HepG2 (cell line): ENCODE data around the gene GPT2. TPM values are rescaled to one million over a fixed set of nuclear protein-coding genes. Genes with fewer than 3 reads are reported as not detected.

Source experiments
- AHDC1 ChIP-seq: sonication (generic); formaldehyde crosslinking; IDR thresholded peaks from 2 replicates; pipeline ENCODE4 v1.5.1; 2020; ENCODE audit warnings: mild to moderate bottlenecking, missing genetic modification reagents, borderline replicate concordance
- AKAP8 ChIP-seq: sonication (generic); formaldehyde crosslinking; IDR thresholded peaks from 2 replicates; pipeline ENCODE4 v1.5.1; 2020; ENCODE audit warnings: mild to moderate bottlenecking, missing genetic modification reagents
- ESRRA ChIP-seq: sonication (generic); formaldehyde crosslinking; IDR thresholded peaks from 2 replicates; pipeline ENCODE4 v1.5.1; 2020; ENCODE audit warnings: mild to moderate bottlenecking, low read depth, missing genetic modification reagents
- KLF13 ChIP-seq: sonication (generic); formaldehyde crosslinking; IDR thresholded peaks from 2 replicates; pipeline ENCODE4 v1.4.0; 2020; ENCODE audit warnings: mild to moderate bottlenecking, missing genetic modification reagents
- ZBTB40 ChIP-seq, 2 experiments: fragments of 450-650 bp in 1 of 2; sonication (generic) in 1 of 2; formaldehyde crosslinking in 1 of 2; IDR thresholded peaks; 2 replicates each; pipeline versions ENCODE4 v1.6.1 to v1.8.0; 2016 to 2022; ENCODE audit warnings: antibody characterized with exemption in 1 of 2, mild to moderate bottlenecking in 1 of 2, missing genetic modification reagents in 1 of 2
- ZNF264 ChIP-seq: sonication (generic); formaldehyde crosslinking; IDR thresholded peaks from 2 replicates; pipeline ENCODE4 v1.4.0; 2020; ENCODE audit warnings: missing genetic modification reagents
- ZNF331 ChIP-seq: sonication (generic); formaldehyde crosslinking; IDR thresholded peaks from 2 replicates; pipeline ENCODE4 v1.4.0; 2020; ENCODE audit warnings: missing genetic modification reagents
- ZNF446 ChIP-seq: sonication (generic); formaldehyde crosslinking; IDR thresholded peaks from 2 replicates; pipeline ENCODE4 v1.5.0; 2020; ENCODE audit warnings: mild to moderate bottlenecking, missing genetic modification reagents
- ZZZ3 ChIP-seq: sonication (generic); formaldehyde crosslinking; IDR thresholded peaks from 2 replicates; pipeline ENCODE4 v1.4.0; 2020; ENCODE audit warnings: missing genetic modification reagents, mild to moderate bottlenecking, borderline replicate concordance
- polyA plus RNA-seq, 8 experiments: library from polyadenylated mRNA; depleted of rRNA in 3 of 8; stranded (reverse) in 7 of 8; unstranded in 1 of 8; fragments of >200 nt; fragmentation: Illumina TruSeq in 4 of 8; extraction: Trizol in 4 of 8; gene quantifications; 2 replicates each; pipeline versions ENCODE4 v1.2.1 to v1.2.3, GENCODE V29; 2011 to 2016; ENCODE audit warnings: low read depth in 4 of 8, missing spikeins in 1 of 8, mixed read lengths in 1 of 8; ENCODE audit not compliant: insufficient read depth in 1 of 8
- total RNA-seq, 5 experiments: library from RNA; depleted of rRNA; stranded (reverse); fragments of >200 nt; fragmentation: Illumina TruSeq; extraction: Trizol; gene quantifications; 2 replicates each; pipeline ENCODE4 v1.2.3, GENCODE V29; 2016; ENCODE audit warnings: low read depth in 1 of 5

The GPT2 gene
- total and polyA plus RNA-seq, 2 of the 13 experiments (the other 11 are each of a cell fraction or from before 2014, with no cell fraction given): 138 to 267 TPM

- no peak for TF ChIP-seq AHDC1 (CRISPR knock-in tag)
- no peak for TF ChIP-seq ZBTB40 (IDR thresholded peaks at IDR 0.05)
- TF ChIP-seq ZBTB40 (CRISPR knock-in tag; IDR thresholded peaks at IDR 0.05): no peak
- no peak for TF ChIP-seq ZNF264 (CRISPR knock-in tag)
- no peak for TF ChIP-seq ZNF446 (CRISPR knock-in tag)
- TF ChIP-seq ZNF331 (CRISPR knock-in tag): no peak
- TF ChIP-seq KLF13 (CRISPR knock-in tag): no peak
- TF ChIP-seq ZZZ3: no peak
- TF ChIP-seq ESRRA (CRISPR knock-in tag): no peak
- peak; percentile 94 for TF ChIP-seq AKAP8 (CRISPR knock-in tag)
Measured at GRCh38 chr16:46929378-46930332, 45.5 kb downstream of the GPT2 start (continued).
